ENCODE measurements around the gene GALNT9.
"Not testable (repeated sequence)": the region's sequence is repeated elsewhere in the genome, so short reads cannot be mapped to it uniquely, and the experiment has no call there.

Gene GALNT9

DNA sequence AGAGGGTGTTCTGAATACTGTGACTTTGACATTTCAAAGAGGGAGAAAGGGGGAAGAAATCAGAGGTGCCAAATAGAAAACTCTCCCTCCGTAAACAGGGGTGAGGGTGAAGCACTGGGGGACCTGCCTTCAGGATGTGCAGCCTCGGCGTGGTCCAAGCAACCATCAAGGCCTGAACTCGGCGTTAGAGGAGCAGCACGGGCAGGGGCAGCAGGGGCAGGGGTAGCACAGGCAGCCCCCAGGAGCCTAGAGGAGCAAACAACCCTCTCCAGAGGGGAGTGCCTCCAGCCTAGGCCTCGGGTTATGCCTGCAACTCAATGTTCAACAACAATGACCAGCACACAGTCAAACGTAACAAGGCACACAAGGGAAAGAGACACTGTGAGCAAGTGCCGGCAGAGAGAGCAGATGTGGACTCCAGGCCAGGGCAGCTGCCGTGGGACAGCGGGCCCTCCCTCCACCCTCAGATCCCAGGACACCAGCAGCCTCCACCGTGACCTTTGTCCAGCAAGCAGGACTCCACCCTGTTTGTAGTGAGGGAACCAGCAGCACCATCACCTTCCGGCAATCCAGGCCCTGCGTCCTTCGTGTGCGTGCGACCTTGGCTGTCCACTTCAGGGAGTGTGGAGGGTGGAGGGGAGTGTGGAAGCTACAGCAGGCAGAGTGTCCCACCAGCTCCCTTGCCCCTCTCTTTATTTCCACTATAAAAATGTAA lies 18.0 kb downstream of the GALNT9 start:
- no peak for DNase-seq

DNA sequence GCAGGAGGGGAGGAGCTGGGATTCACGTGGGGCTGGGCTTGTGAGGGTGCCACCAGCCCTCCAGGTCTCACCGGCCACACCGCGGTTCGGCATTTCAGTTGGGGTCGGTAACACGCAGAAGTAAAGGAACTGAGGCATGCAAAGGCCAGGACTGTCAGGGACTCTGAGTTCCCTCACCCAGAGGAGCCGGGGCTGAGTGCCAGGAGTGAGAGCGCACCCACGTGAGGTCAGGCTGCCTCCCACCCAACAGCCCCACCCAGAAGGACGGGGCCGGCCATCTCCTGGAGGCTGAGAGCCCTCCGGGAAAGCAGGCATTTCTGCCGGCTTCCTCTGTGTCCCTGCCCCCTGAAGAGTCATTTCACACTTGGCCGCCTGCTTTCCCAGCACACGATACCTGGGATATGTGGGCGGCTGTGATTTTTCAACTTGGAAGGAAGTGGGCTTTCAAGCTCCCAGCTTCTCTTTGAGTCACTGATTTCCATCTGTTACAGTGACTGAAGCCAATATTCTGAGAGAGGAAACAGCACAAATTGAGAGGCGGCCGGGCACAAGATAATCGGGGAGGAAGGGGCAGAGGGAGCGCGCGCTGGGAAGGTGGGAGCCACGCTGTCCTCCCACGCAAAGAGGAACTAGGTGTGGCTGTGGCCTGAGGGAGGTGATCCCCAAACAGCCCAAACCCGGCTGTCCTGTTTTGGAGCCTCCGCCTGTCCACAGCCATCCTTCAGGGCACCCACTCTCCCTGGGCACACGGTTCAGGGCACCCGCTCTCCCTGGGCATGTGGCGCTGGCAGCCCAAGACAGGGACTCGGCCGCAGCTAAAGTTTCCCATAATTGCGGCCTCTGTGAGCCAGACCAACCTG lies 19.0 kb downstream of the GALNT9 start:
- DNase-seq = no peak

DNA sequence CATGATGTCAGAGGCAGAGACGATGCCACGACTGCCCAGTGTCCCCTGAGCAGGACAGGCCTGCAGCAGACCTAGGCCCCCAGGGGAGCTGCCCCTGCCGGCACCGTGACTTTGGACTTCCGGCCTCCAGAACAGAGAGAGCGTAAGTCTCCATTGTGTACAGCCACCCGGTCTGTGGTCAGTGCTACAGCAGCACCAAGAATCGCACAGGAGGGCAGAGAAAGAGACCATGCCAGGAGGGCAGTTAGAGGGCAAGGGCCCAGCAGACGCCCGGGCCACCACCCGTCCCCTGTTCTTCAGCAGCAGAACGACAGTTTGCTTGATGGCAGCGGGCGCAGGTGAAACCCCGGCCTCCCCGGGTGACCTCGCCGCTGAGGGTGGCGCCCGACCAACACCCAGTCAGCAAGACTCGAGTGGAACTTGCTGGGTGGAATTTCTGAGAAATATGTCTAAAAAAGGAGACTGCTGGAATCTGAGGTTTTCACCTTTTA lies 19.7 kb downstream of the GALNT9 start:
- no peak for DNase-seq

- DNase-seq = no peak
These were observed 20.4 kb downstream of the GALNT9 start for GRCh38 chr12:132308853-132309595.

DNA sequence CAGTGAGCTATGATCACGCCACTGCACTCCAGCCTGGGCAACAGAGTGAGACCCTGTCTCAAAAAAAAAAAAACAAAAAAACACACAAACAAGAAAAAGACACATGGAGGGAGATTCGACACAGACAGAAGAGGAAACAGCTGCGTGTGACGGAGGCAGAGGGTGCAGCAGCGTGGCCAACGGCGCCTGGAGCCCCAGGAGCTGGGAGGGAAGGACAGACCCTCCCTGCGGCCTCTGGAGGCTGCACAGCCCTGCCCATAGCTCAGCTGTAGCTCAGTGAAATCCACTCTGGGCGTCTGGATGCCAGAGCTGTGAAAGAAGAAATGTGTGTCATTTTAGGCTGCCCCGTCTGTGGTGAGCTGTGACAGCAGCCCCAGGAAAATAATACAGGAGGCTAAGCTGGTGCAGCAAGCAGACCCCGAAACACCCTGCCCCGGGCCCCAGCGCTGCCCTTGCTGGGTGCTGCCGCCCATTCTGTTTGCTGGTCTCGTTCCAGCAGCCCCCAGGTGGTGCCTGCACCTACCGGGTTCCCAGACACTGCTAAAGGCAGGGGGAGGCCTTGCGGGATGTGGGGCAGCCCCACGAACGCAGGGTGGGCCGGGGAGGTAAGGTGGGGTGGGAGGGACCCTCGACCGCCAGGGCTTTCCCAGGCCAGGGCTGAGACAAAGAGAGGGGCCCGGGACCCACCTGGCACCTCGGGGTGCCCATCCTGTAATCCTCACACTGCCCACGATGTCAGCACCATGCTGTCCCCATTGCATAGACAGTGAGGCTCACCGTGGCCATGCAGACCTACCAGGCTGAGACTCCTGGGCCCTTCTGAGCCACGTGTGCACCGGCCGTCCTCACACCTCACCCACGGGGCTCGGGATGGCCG lies 21.2 kb downstream of the GALNT9 start:
- no peak for DNase-seq

DNA sequence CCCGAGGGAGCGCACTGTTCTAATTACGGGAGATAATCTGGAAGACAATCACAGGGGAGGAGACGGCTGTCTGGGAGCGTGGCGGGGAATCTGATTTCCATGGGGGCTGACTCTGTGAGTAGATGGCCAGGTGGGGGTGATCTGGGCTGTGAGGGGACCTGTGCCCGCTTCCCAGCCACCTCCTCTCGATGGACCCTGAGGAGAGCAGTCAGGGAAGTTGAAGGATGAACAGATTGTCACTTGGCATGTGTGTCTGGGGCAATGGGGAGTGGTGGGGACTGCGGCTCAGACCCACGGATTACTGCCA lies 22.6 kb downstream of the GALNT9 start:
- no peak for DNase-seq

GRCh38 chr12:132305991-132306884 lies 23.2 kb downstream of the GALNT9 start:
- DNase-seq = no peak

GRCh38 chr12:132305560-132305966 lies 23.8 kb downstream of the GALNT9 start:
- no peak for DNase-seq

- DNase-seq = not testable (repeated sequence)
These were observed 24.5 kb downstream of the GALNT9 start for GRCh38 chr12:132304866-132305265.

DNA sequence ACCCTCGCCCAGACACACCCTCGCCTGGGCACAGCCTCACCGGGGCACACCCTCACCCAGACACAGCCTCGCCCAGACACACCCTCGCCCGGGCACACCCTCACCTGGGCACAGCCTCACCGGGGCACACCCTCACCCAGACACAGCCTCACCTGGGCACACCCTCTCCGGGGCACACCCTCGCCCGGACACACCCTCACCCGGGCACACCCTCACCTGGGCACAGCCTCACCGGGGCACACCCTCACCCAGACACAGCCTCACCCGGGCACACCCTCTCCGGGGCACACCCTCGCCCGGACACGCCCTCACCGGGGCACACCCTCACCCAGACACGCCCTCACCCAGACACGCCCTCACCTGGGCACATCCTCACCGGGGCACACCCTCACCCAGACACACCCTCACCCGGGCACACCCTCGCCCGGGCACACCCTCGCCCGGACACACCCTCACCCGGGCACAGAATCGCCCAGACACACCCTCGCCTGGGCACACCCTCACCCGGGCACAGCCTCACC lies 25.5 kb downstream of the GALNT9 start:
- not testable (repeated sequence) for DNase-seq

DNA sequence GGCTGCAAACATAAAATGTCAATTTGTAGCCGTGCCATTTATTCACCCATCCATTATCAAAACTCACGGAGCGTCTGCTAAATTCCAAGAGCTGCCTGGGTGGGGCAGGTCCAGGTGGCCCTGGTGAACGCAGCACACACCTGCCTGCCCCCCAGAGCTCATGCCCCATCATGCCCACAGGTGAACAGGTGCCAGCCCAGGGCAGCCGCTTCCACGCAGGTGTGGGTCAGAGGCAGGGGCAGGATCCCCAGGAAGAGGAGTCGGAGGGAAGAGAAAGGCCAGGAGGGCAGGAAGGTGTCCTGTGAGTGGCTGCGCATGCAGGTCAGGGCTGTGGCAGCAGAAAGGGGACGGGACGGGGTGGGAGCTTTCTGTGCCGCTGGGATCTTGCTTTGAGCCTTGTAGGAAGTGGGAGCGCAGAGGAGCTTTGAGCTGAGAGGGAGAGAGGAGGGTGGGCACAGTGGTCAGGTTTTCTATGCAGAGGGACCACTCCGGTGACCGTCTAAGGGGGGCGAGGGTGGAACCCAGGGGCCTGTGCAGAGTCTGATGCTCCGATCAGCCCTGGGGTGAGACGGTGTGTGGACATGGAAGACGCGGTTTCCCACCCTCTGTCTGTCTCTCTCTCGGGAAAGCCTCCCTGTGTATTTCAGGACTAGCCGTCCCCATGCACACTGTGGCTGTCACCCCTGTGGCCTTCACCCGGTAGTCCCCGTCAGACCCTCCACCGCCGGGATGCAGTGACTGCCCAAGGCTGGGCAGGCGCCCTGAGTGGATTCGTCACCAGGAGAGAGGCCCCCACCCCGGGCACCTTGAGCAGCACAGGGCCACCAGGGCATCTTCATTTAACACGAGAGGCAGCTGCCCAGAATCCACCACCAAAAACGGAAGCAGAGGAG lies 26.7 kb downstream of the GALNT9 start:
- DNase-seq = no peak

- DNase-seq = no peak
These were observed 28.3 kb downstream of the GALNT9 start for GRCh38 chr12:132300789-132301722.

- DNase-seq = no peak
These were observed 33.3 kb downstream of the GALNT9 start for GRCh38 chr12:132296063-132296462.

GRCh38 chr12:132295561-132295960 lies 33.8 kb downstream of the GALNT9 start:
- not testable (repeated sequence) for DNase-seq

DNA sequence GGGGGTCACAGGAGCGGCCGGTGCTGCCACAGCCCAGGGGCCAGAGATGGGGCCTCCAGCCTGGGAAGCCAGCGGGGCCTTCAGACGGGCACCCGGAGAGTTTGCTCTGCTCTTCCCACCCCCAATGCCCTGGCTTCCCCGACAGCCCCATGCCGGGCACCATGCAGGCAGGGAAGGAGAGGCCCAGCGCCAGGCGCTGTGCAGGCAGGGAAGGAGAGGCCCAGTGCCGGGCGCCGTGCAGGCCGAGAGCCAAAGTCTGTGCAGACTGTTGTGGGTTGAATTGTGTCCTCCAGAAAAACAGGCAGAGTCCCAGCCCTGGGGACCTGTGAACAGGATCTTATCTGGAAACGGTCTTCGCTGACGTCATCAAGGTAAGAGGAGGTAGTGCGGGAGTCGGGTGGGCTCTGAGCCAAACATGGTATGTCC lies 34.3 kb downstream of the GALNT9 start:
- DNase-seq = no peak

DNA sequence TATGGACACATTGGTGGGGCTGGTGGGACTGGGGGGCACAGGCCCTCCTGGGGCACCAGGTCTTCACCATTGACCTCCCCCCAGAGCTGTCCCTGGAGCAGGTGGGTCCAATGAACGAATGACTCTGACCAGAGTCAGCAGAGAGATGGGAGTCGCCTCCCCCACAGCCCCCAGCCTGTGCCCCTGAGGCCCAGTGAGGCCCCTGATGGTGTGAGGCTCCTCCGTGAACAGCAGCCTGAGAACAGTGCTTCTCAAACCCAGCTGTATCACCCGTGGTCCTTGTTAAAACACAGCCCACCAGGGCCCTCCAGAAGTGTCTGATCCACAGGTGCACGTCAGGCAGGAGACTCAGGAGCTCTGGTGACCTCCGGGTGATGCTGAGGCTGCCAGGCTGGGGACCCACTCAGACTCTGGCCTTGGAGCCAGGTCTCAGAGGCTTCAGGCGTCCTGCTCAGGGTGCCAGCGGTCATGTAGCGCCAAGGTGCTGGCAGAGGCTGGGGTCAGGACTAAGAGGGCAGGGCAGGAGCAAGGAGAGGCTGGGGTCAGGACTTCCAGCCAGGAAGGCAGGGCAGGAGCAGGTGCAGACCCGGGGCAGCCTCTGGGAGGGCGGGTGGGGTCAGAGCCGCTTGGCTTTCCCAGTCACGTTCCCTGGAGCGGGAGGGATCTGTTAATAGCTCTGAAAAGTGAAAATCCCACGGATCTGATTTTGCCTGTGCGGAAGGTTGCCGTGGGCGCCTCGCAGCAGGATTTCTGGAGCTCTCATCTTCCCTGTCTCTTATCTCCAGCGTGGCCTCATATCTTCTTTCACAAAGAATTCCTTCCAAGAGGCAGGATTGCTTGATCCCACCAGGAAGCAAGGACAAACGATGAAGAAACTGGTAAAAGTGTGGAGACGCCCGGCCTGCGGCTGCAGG lies 35.0 kb downstream of the GALNT9 start:
- DNase-seq = no peak
